ENCODE measurements around the gene LRRC43.
A peak's percentile ranks its signal among the peaks of the same experiment; 100 is the strongest.

Gene LRRC43

GRCh38 chr12:122182887-122183587 lies at the start of gene LRRC43:
Gene LRRC43, plus strand, starts transcription at chr12:122183123. Its CDS starts 22 bp downstream, at chr12:122183145.
- intact Hi-C loops (cut with DNase I), result no loop called here

DNA sequence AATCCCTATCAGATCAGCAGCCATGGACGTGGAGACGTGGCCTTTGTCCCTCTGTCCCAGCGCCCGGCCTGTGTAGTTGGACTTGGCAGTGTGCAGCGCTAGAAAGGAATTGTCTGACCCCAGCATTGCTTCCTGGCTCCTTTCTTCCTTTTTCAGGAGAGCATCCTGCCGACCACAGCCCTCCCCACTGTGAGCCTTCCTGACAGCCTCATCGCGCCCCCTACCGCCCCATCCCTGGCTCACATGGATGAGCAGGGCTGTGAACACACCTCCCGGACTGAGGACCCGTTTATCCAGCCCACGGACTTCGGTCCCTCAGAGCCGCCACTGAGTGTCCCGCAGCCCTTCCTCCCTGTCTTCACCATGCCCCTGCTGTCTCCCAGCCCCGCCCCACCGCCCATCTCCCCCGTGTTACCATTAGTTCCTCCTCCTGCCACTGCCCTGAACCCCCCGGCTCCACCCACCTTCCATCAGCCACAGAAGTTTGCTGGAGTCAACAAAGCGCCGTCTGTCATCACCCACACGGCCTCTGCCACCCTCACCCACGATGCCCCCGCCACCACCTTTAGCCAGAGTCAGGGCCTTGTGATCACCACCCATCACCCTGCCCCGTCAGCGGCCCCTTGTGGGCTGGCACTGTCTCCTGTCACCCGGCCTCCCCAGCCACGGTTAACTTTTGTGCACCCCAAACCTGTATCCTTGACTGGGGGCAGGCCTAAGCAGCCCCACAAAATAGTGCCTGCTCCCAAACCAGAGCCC lies 49.6 kb upstream of the LRRC43 start:
- intact Hi-C loops (cut with DNase I), result loop anchor here (10.0 kb wide), 2 partner anchors 61 to 221 kb away; no protein-coding TSS in a partner anchor
- DNase-seq, result peak in 2 of 10 donors; percentile 66 to 84

More at GRCh38 chr12:122182887-122183587, at the start of gene LRRC43:
- peak in 7 of 10 donors; percentile 17 to 91 (median 46) for DNase-seq

DNA sequence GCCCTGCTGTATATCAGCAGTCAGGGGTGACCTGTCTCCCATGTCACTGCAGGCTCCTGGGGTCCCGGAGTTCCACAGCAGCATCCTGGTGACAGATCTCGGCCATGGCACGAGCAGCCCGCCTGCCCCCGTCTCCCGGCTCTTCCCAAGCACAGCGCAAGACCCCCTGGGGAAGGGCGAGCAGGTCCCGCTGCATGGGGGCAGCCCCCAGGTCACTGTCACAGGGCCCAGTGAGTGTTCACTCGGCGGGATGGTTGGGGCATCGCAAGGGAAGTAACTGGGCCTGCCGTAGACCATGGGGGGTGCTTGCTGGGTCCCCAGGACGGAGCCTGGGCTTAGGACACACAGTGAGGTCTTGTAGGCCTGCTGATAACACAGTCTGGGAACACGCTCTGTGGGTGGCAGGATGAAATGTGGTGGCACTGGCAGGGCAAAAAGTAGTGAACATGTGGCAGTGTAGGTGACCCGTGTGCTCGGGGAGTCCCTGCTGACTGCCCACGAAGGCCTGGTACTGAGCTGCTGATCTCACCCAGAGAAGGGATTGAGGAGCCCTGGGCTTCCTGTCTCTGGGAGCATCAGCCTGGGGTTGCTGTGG lies 47.4 kb upstream of the LRRC43 start:
- DNase-seq, result peak in 2 of 10 donors; percentile 44 to 54
- intact Hi-C loops (cut with DNase I), result loop anchor here (10.0 kb wide), 2 partner anchors 59 to 219 kb away; no protein-coding TSS in a partner anchor

GRCh38 chr12:122137229-122137628 lies 45.7 kb upstream of the LRRC43 start:
- DNase-seq, result peak in 1 of 10 donors; percentile 42
- intact Hi-C loops (cut with DNase I), result loop anchor here (10.0 kb wide), 2 partner anchors 58 to 218 kb away; no protein-coding TSS in a partner anchor

DNA sequence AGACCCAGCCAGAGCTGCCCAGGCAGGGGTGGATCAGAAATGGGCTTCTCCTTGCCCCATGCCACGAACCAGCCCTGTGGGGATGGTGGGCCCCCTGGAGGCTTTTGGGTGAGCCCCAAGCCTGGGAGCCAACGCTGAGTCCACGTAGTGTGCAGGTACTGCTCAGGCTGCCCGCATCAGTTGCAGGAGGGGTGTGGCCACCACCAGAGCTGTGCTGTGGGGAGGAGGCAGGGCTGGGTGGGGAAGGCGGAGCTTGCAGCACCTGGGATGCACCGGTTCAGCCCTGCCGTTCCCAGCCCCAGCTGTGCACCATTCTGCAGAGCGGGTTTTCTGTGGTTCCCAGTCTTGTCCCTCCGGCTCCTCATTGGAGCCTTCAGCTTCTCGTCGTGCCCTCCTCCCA lies 45.2 kb upstream of the LRRC43 start:
- DNase-seq, result peak in 1 of 10 donors; percentile 53
- intact Hi-C loops (cut with DNase I), result loop anchor here (10.0 kb wide), 2 partner anchors 57 to 217 kb away; no protein-coding TSS in a partner anchor

DNA sequence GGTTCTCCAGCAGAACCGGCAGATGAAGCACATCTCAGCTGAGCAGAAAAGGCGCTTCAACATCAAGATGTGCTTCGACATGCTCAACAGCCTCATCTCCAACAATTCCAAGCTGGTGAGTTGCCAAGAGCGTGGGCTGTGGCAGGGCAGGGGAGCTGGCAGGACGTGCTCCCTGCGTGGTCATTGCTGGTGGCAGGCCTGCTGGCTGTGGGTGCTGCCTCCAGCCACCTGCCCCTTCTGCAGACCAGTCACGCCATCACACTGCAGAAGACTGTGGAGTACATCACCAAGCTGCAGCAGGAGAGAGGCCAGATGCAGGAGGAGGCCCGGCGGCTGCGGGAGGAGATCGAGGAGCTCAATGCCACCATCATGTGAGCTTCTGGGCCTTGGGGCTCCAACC lies 44.7 kb upstream of the LRRC43 start:
- peak in 2 of 10 donors; percentile 21 to 55 for DNase-seq
- intact Hi-C loops (cut with DNase I), result loop anchor here (10.0 kb wide), 2 partner anchors 57 to 217 kb away; no protein-coding TSS in a partner anchor

DNA sequence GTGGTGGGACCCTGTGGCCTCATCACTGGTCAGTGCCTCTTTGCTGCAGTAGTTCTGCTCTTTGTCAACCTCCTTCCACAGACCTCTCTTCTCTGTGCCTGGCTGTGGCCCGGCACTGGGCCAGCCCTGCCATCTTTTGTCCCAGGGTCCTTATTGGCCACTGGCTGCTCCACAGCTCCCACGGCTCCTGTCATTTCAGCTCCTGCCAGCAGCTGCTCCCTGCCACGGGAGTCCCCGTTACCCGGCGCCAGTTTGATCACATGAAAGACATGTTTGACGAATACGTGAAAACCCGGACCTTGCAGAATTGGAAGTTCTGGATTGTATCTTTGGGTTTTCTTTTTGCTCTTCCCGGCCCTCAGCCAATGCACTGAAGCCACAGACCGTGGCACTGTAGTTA lies 44.3 kb upstream of the LRRC43 start:
- peak in 1 of 10 donors; percentile 35 for DNase-seq
- intact Hi-C loops (cut with DNase I), result loop anchor here (10.0 kb wide), 2 partner anchors 56 to 216 kb away; no protein-coding TSS in a partner anchor

DNA sequence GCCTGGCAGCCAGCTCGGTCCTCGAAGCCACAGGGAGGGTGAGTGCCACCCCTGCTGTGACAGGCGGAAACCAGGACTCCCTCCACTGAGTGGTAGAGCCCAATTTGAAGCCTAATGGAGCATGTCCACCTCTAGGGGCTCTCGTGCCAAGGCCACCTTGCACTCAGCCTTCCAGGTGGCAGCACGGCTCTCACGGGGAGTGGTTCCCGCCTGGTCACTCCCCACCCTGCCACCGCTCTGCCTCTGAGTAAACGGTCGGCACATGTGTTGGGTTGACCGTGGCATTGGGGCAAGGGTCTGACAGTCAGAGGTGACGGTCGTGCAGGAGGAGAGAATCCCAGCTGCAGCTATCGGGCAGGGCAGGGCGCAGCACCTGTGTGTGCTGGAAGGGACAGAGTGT lies 43.7 kb upstream of the LRRC43 start:
- peak in 1 of 10 donors; percentile 55 for DNase-seq
- intact Hi-C loops (cut with DNase I), result loop anchor here (10.0 kb wide), 2 partner anchors 56 to 216 kb away; no protein-coding TSS in a partner anchor

DNA sequence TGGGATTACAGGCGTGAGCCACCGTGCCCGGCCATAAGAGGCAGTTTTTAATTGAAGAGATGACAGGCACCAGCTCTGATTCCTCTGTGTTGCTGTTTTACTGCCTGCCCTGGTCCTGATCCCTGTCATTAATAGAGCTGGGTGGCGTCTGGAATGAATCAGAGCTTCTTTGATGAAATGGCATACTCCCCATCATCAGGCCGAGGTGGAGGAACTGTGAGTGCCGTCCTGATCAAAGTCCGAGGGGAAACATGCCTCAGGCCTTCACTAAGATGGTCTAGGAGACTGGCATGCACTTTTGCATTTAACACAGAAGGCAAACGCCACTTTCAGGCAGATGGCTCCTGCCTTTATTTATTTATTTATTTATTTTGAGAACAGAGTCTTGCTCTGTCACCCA lies 43.0 kb upstream of the LRRC43 start:
- intact Hi-C loops (cut with DNase I), result loop anchor here (10.0 kb wide), 2 partner anchors 55 to 215 kb away; no protein-coding TSS in a partner anchor
- no peak for DNase-seq

DNA sequence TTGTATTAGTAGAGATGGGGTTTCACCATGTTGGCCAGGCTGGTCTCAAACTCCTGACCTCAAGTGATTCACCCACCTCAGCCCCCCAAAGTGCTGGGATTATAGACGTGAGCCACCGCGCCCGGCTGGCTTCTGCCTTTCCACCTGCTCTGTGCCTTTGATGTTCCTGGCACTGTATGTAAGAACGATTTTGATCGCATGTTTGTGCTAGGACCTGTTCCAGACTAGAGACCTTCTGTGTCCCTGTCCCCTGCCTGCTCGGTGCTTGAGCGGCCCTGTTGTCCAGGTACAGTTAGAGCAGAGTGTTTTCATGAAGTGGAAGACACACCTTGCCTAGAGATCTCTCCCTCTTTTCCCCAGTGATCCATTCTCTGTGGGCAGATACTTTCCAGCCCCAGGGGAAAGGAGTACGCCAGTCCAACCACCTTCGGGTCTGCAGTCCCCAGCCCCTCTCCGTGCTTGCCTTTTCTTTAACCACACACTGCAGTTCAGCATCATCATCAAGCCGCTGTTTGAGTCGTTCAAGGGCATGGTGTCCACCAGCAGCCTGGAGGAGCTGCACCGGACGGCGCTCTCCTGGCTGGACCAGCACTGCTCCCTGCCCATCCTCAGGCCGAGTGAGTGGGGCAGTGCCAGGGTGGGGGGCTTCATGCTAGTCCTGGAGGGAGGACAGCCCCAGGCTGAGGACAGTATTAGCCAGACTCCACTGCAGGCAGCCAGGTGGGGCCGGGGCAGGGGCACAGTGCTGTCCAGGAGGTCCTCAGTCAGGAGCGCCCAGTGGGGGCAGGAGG lies 42.3 kb upstream of the LRRC43 start:
- DNase-seq, result peak in 2 of 10 donors; percentile 12 to 61
- intact Hi-C loops (cut with DNase I), result no loop called here

DNA sequence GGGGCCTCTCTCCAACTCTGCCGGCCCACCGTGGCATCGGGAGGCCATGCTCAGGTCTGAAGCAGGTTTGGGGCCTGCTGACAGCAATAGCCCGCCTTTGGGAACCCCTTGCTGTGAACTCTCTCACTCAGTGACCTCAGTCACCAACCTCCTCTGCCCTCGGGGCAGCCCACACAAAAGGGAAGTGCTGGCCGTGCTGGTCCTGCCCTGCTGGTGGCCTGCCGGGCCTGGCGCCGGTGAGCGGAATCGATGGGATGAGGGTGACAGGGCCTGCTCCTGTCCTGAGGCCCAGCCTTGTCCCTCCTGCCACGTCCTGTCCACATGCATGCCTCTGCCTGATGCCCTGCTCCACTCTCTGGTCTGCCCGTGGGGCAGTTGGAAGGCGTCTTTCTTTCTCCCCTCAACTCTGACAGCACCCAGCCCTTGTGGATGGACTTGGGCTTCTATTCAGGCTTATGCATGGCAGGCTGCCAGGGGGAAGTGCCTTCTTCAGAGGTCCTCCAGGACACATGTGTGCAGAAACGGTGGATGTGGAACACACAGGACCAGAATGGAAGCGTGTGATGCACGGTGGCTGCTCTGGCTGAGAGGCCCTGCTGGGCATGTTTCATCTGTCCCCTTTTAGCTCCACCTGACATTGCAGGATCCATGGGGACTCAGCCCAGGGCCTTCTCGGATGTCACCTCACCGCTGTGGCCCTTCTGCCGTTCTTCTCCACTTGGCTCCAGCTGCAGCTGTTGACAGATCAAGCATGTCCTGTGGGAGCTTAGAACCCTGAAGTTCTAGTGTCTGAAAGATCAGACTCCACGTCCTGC lies 40.8 kb upstream of the LRRC43 start:
- DNase-seq, result no peak
- intact Hi-C loops (cut with DNase I), result no loop called here

DNA sequence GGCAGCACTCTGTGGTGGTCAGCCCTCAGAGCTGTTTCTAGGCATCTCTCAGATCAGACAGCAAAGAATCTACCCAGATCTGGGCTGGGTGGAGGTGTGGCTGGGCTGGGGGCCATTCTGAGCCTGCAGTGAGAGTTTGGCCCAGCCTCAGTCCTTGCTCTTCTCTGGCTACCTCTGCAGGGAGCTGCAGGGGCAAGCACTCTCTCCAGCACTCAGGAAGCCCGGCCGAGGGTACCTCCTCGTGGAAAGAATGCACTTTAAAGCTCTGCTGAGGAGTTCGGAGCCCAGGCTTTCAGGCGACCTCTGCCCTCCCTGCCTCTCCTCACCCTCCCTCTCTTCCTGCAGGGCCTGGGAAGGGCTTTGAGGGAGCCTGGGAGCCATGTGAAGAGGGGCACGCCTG lies 40.1 kb upstream of the LRRC43 start:
- intact Hi-C loops (cut with DNase I), result no loop called here
- no peak for DNase-seq

DNA sequence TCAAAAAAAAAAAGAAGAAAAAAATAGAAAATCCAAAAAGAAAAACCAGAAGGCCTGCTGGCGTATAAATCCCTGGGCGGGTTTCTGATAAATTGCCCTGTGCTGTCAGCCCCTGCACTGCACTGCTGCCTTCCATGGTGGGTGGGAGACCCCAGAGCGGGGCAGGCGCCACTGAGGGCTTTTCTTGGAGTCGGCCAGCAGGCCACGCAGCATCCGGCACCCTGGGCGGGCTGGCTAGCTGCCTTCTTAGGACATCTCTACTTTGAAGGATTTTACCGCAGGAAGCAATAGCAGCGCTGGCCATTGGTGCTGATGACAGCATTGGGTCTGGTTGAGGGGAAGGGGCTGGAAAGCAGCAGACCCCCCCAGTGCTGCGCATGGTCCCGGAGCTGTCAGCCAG lies 38.0 kb upstream of the LRRC43 start:
- intact Hi-C loops (cut with DNase I), result no loop called here
- peak in 1 of 10 donors; percentile 39 for DNase-seq

DNA sequence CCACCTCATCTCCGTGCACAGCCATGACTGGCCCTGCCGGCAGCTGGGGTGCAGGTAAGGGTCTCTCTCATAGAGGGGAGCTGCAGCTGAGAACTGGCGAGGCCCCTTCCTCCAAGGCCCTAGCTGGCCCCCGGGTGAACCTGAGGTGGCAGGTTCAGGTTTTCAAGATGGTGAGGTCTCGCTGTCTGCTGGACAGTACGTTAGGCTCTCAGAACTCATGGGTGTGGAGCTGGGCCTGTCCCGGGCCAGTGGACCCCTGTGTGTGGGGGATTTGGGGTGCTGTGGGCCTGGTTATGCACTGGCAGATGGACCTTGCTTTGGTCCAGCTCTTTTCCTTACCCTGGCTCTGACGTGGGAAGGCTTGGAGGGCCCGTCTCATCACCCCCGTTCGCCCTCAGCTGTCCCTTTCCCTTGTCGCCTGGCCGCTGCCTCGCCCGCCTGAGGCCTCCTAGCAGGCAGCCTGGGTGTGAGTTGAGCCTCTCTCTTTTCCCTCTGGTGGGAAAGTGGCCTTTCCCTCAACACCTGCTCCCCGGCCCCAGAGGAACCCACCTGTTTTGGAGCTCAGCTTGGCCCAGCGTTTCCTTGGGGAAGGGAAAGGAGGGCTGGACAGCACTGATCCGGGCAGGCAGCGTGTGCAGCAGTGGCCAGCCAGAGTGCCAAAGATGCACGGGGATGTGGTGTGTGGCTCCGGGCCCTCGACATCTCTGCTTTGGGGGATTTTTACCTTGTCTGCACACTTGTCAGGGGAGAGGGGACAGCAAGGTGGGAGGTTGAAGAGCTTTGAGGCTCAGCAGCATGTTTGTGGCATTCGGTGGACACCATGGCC lies 37.2 kb upstream of the LRRC43 start:
- peak in 1 of 10 donors; percentile 44 for DNase-seq
- intact Hi-C loops (cut with DNase I), result no loop called here

DNA sequence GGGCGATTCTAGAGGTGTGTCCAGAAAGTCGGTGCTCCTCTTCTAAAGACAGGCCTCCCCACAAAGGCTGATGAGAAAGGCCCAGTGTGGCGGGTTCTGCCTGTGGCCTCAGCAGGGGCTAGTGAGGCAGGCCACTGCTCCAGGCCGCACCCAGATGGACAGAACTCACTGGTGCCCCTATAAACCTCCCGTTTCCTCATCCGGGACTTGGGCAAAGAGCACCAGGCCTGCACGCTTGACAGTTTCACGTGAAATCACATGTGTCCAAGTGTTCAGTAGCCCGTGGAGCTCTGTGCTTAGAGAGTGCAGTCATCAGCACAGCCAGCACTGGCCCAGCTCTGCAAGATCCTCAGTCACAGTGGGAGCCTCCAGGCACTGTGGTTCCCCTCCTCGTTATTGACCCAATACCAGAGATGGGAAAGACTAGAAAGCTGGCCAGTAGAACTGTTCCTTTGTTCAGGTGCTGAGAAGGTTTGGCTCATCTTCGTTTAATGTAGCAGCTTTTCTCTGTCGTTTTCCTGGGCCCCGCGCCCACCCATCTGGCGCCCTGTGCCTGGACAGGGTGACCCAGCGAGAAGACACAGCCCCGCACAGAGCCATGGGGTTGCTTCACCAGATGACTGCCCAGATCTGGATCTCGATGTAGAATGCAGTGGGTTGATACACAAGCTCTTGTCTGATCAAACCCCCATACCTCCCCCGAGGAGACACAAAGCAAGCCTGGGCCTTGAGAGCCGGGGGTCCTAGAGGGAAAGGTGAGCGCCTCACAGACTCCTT lies 35.2 kb upstream of the LRRC43 start:
- intact Hi-C loops (cut with DNase I), result no loop called here
- DNase-seq, result peak in 1 of 10 donors; percentile 62

DNA sequence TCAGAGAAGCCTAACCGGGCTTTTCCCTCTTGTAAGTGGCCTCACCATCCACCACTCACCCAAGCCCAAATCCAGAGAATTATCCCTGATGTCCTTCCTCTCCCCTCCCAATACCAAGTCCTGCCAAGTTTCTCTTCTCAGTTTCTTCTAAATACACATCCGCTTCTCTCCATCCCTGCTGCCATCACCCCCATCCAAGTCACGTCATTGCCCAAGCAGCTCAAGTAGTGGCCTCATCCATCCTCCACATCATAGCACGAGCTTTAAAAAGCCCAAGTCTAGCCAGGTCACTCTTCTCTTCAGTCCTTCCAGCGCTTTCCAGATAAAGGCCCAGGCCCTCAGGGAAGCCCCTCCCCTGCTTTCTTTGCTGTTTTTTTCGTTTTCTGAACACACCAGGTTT lies 34.3 kb upstream of the LRRC43 start:
- intact Hi-C loops (cut with DNase I), result no loop called here
- DNase-seq, result peak in 1 of 10 donors; percentile 1

GRCh38 chr12:122150127-122150681 lies 32.7 kb upstream of the LRRC43 start:
- no peak for DNase-seq
- intact Hi-C loops (cut with DNase I), result no loop called here
